Stimulated activated CD8-positive, alpha-beta memory T cell treated with anti-CD3 and anti-CD28 coated beads, Interleukin-7, amount 100 ng/mL, for 1 hour (primary cell): ENCODE measurements around the gene GPR3.
"Not testable (repeated sequence)": the region's sequence is repeated elsewhere in the genome, so short reads cannot be mapped to it uniquely, and the experiment has no call there.

ENCODE experiments used
- DNase-seq, 2 donors: peaks; one replicate each; pipeline ENCODE4 v3.0.0-alpha.2; 2020; ENCODE audit warnings: low read depth in 2 of 2

The GPR3 gene

DNA sequence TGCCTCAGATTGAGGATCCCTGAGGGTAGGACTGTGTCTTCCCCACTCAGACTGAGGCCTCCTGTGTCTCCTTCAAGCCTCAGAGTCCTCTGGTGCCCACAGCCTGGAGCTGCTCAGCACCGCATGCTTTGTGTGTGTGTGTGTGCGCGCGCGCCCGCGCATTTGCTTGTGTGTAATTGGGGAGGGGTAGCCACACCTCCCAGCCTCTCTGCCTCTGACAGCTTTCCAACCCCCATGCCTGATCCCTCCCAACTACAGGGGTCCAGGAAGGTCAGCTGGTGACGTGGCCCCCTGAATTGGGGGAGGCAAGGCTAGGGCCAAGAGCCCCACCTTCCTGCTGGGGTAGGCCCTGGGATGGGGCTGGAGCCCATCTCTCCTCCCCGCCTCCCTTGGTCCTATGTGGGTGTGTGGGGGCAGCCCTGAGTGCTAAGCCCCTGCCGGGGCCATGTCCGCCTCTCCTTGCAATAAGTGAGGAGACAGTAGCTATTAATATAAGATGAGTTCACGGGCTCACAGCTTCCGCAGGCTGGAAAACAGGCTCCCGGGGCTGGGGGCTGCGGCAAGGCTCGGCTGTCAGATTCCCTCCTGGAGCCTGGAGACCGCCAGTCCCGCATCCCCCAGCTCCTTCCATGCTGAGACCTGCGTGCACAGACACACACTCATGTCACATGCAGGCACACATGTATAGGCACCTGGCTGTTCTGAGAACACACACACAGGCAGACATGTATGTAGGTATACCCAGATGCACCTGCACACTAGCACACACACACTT, 7.0 kb downstream of the GPR3 start:
- DNase-seq: no peak

GRCh38 chr1:27400082-27400962, 7.9 kb downstream of the GPR3 start:
- DNase-seq: no peak

DNA sequence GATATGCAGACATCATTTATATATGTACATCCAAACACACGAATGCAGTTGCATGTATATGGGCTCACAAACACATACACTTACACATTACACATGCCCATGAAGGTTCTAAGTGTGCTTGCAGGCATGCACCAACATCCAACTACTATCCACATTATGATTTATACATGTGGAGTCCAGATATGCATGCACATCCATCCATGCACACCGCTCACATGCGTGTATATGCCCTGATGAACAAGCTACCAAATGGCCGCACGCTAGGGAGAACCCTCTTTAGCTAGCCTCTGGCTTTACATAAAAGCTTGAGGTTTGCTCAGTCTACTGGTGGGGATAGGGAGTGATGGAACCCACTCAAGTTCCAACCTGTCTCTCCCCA, 8.5 kb downstream of the GPR3 start:
- DNase-seq: no peak

GRCh38 chr1:27402349-27402754, 9.9 kb downstream of the GPR3 start:
- no peak for DNase-seq

- DNase-seq: no peak
Observed at GRCh38 chr1:27403065-27403726, 10.8 kb downstream of the GPR3 start.

DNA sequence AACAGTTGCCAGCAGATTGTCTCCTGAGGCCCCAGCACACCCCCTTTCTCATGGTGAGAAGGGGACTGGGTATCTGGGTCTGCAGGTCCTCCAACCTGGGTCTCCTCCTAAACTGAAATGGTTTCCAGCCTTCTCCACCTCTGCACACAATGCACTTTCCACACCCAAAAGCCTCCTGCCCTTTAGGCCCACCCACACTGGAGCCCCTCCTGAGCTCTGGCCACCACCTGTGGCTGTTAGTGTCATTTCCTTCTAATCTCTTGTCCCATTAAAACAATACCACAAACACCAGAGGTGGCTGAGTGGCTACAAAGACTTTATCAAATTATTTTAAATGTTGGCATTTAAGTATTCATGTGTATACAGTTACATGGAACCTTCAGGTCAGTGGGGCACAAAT, 11.5 kb downstream of the GPR3 start:
- no peak for DNase-seq

DNA sequence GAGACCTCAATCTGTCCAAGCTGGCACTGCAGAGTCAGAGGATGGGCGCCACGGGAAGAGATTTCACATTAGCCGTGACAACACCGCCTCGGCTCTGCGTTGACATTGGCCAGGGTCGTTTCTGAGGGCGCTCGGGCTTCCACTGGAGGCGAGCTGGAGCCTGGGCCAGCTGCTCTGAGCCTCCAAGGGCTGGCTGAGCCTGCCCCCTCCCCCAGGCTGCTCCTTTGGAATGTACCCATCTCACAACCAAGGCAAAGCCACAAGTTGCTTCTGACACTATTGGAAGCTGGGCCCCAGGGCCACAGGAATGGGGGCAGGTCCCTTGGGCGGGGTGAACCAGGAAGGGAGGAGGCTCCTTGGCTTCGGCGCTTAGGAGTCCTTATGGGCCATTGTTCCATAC, 12.7 kb downstream of the GPR3 start:
- no peak for DNase-seq

DNA sequence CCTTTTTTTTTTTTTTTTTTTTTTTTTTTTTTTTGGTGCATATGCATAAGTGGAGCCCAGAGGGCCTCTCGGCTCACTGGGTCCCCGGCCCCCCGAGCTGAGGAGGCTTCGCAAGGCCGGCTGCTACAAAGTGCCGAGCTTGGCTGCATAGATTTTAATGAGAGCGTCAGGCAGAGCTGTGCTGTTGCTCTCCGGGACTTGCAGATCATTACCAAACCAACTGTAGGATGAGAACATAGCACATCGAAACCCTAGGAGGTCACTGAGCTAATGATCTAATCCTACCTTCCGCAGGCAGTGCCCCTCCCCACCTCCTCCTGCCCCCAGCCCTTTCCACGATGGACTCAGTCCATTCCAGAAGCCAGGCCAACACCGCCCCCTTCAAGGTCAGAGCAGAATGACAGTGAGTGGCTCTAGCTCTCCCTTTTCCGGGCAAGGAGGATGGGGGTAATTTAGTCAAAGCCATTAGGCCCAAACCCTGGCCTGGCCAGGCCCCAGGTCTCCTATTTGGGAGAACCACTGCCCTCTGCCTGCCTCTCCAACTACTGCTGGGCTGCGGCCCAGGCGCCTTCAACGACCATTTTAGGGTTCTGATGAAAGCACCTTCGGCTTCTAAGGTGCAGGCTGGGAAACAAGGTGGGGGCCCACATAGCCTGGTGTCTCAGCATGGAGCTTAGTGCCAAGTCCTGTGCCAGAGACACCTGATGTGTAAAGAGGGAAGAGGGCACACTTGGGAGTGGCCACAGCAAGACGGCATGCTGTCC, 13.4 kb downstream of the GPR3 start:
- not testable (repeated sequence) for DNase-seq

DNA sequence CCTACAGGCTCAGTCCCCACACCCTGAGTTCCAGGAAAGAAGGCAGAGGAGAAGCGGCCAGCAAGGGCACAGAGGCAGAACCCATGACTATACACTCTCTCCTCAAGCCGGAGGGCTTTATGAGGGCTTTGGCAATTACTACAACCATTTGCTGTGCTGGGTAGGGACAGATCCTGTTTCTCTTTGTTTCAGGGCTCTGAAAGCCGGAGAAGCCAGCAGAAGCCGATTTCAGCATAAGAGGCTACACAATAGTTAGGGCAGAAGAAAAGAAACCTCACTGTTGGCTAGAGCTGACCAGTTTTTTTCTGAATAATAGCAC, 13.9 kb downstream of the GPR3 start:
- DNase-seq: no peak

DNA sequence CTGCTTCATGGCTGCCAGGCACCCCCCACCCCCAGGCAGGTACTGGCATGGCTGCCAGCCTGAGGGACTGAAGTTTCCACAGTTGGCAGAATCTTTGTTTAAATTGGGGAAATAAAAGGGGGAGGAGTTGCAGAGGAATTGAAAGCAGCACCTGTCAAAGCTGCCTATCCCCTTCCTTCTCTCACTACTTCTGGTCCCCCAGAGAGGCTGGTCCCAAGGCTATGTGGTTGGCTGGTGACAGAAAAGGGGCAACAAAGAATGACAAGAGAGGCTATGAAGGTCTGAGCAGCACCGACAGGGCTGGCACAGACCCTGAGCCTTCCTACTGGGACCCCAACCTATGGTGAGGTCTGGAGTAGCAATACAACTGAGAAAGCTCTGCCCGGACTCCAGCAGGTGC, 14.4 kb downstream of the GPR3 start:
- not testable (repeated sequence) for DNase-seq

DNA sequence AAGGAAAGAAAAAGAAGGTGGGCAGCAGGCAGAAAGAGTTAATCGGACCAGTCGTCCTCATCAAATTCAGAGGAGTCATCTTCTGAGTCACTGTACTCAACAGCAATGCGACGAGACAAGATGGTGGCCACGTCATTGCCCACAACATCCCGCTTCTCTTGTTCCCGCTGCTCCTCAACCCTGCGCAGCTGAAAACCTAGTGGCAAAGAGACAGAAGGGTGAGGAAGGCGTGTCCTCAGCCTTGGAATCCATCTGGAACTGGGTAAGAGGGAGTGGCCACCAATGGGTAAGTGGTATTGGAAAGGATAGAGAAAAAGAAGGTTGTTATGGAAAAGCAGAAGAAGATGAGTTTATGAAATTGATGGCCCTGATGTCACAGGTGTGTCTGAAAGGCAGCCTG, 15.7 kb downstream of the GPR3 start:
- DNase-seq: no peak

DNA sequence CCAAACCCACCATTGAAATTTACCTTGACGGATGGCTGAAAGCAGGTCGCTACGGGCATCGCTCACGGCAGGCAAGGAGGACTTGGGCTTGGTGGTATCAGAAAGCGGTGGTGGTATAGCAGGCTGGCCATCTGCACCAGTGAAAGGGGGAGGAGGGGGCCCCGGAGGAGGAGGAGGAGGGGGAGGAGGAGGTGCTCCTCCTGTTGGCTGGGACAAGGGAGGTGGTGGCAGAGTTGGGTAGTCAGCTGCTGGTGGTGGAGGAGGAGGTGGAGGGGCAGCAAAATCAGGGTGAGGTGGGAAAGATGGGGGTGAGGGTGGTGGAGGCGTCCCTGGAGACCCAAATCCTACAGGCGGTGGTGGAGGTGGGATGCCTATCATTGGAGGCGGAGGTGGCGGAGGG, 17.2 kb downstream of the GPR3 start:
- DNase-seq: no peak

GRCh38 chr1:27410709-27411108, 18.3 kb downstream of the GPR3 start:
- no peak for DNase-seq

DNA sequence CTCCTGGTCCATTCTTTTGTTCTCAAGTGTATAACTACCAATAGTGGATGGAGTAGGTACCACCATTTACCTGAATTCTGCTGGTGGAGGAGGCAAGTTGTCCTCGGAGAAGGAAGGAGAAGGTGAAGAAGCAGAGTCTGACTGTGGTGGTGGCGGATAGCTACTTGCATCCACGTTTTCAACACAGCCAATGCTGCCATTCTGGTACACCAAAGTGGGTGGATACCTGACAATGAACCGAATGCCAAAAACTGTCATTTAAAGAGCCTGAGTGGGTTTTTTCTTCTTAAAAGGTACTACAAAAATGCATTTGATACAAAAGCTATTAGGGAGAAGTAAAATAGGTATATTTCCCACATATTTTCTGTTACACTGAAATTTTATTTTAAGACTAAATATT, 20.1 kb downstream of the GPR3 start:
- DNase-seq: no peak

GRCh38 chr1:27413004-27413403, 20.6 kb downstream of the GPR3 start:
- DNase-seq: no peak

- DNase-seq: no peak
Observed at GRCh38 chr1:27414091-27414490, 21.7 kb downstream of the GPR3 start.

- DNase-seq: no peak
Observed at GRCh38 chr1:27416387-27417111, 24.1 kb downstream of the GPR3 start.

GRCh38 chr1:27417713-27418112, 25.3 kb downstream of the GPR3 start:
- DNase-seq: no peak

DNA sequence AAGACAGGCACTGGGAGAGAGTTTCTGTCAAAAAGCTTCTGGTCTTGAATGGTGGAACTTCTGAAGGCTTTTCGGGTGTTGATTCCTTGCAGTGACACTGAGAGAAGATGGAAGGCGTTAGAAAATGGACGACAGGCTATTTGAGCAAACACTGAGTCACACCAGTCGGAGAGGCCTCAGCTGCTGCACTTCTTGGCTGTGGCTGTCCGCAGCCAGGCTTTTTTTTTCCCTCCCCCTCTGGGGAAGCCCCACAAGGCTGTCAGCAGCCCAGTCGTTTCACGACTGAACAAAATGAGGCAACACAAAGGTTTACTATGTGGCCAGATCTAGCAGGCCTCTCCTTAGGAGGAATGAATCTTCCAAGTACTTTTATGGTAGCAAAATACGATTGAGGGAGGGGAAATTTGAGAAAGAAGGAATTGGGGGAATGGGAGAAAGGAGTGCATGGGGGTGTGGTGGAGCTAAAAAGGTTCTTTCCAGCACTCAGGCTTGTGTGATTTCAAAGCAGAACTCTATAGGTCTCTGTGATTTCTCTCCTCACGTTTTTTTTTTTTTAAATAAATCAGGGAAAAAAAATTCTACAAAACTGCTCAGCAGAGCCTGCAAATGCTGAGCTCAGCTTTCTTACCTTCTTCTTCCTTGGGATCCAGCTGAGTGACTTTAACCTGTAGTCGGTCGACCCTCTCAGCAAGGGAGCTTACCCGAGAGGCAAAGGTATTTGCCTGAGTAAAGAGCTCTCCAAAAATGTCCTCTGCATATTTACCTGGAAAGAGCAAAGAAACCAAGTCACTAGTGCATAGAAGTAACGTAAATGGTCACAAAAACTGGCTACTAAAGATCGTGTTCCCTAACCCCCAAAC, 26.1 kb downstream of the GPR3 start:
- no peak for DNase-seq

DNA sequence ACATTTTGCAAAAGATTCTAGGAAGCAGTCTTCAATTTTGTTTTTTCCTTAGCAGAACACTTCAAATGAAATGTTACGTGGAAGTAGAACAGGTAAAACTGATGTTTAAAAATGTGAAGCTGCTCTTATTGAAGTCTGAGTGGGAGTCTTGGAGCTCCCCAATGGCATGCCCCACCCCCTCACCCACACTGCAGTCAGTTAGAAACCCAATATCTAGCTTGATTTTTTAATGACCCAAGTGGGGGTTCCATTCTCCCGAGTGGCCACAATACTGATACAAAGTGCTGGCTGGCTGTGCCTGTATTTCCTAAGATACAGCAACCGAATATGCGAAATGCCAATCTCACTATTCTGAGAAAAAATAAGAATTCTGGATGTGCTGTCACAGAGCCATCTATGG, 31.3 kb downstream of the GPR3 start:
- DNase-seq: no peak
